T-helper 9 cell (primary cell): ENCODE data around the gene AKT3.

Experiments used
- DNase-seq: peaks from one replicate; pipeline ENCODE4 v3.0.0-alpha.2; 2020

The AKT3 gene

DNA sequence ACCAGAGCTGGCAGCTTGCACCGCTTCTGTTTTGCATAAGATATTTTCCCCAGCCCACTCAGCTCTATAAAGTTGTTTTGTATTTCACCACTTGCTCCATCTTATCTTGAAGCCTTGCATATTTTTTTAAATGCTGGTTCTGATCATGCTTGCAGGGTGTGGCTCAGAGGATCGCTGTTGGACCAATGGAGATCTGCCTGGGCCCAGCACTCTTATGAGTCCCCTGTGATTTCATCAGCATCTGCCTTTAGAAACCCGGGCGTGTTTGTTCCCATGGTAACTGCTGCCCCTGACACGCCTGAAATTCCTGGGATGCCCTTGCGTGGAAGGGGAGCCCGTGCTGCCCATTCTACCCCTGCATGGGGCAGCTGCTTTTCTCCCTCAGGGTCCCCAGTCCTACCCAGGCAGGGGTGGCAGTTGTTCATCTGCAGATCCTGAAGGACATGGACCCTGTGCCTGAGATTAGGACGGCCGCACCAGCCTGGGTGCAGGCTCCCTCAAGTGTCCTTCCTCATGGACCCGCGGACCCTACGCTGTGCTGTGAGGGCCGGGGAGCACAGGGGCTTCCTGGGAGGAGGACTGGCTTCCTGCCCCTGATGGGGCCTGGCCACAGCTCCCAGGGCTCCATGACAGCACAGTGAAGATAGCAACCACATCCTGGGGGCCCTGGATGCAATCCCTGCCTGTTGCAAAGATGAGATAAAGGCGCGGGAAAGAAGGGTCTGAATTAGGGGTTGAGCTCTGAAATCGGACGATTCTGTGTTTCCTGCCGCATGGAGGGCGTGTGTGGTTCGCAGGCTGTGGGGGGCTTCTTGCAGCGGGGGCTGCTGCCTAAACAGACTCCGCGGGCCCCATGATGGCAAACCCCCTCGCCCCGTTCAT is 367.7 kb downstream of the AKT3 start:
- DNase-seq: no peak

- no peak for DNase-seq
Measured at GRCh38 chr1:243481101-243481500, 368.9 kb downstream of the AKT3 start.

GRCh38 chr1:243477731-243478290 is 372.2 kb downstream of the AKT3 start:
- DNase-seq: no peak

- no peak for DNase-seq
Measured at GRCh38 chr1:243475966-243476365, 374.1 kb downstream of the AKT3 start.

DNA sequence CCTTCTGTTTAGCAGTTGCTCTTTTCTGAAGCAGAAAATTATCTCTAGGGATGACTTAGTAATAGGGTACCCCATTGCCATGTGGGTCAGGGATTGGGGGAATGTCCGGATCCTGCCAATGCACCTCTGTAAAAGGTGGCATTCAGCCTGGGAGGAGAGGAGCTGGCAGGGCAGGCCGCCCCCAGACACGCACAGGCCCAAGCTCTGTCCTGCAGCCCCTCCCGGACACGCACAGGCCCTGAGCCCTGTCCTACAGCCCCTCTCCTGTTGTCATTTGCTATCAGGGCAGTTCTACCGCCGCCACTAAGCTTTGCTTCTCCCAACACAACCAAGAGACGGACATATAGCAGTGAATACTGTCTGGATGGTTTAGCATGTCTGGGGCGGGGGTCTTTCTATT is 375.1 kb downstream of the AKT3 start:
- DNase-seq: no peak

DNA sequence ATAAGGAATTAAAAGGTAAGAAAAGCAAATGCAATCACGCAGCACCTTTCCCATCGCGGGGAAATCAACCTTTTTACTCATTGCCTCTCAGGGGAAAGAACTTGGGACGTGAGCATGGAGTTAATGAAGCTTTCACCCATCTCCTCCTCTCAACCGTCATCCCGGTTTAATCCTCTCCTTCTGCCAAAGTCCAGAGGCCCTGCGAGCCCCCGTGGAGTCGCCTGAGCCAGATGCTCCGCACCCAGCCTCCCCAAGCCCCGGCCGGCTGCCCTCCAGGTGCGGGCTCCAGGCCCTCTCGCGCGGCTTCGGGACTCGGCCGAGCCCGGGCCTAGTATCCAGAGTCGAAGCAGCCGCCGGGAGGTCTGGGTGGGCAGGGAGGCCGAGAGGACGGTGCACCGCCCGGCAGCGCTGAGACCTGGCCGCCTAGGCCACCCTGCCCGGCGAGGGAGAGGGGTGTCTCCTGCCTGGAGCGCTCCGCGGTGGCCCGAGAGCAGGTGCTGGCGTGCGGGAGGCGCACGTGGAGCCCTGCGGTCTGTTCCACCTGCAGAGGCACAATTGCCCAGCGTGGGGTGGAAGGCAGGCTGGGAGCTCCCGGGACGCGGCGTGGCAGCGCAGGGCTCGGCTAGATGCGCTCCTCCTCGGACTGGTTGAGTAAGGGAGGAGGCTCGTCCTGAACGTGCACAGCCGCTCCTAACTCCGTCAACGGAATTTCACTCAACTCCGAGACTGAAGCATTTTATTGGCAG is 375.7 kb downstream of the AKT3 start:
- no peak for DNase-seq

DNA sequence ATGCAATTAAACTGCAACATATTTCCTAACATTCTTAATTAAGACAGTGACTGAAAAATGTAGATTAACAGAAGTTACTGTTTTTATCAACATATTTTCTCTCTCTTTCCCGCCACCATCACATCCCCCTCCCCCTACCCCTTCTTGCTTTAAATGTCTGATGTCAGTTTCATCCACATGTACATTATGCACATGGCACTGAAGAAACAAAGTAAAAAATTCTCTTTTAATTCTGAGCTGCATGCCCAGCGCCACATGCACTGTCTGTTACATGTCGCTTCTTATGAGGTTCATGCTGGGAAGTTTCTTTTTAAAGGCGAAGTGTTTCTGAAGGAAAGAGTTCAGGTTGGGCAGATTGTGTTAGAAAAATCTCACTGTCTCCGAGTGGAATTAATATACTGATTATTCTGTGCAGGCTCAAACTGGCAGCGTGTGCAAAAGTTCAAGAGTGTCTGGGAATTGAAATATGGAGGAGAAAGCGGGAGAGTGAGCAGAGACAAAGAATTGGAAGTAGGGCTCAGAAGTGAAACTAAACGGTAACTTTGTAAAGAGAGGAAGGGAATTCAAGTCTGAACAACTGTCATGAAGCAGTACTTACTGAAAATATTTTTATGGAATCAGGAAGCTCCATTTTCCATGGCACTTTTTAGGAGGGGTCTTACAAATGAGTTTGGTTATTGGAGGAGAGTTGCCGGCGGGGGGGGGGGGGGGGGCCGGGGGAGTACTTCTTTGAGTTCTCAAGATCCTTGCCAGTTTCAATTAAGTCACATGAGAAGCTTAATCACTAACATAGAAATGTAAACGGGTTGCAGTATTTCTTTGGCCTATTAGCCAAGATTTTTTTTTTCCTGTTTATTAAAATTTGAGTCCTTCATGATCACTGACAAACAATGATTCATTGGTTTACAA is 376.6 kb downstream of the AKT3 start:
- DNase-seq: no peak

- DNase-seq: no peak
Measured at GRCh38 chr1:243471754-243472745, 378.0 kb downstream of the AKT3 start.

GRCh38 chr1:243471026-243471685 is 378.9 kb downstream of the AKT3 start:
- no peak for DNase-seq

GRCh38 chr1:243470502-243470901 is 379.5 kb downstream of the AKT3 start:
- no peak for DNase-seq

DNA sequence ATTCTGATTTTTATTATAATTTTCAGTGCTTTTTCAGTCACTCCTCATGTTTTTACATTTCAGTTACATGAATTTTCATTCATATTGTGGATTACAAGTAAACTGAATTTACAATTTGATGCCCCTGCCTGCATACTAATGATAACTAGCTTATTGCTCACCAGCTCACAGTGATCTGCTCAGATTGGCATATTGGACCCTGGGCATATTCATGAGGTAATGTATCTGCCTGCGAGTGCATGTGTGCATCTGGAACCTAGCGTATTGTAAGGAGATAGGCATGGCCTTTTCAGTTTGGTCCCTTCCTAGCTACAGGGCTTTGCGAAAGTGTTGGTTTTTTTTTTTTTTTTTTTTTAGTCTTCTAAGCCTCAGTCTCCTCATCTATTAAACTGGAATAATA is 380.5 kb downstream of the AKT3 start:
- DNase-seq: no peak

- DNase-seq: no peak
Measured at GRCh38 chr1:243465738-243466137, 384.3 kb downstream of the AKT3 start.

DNA sequence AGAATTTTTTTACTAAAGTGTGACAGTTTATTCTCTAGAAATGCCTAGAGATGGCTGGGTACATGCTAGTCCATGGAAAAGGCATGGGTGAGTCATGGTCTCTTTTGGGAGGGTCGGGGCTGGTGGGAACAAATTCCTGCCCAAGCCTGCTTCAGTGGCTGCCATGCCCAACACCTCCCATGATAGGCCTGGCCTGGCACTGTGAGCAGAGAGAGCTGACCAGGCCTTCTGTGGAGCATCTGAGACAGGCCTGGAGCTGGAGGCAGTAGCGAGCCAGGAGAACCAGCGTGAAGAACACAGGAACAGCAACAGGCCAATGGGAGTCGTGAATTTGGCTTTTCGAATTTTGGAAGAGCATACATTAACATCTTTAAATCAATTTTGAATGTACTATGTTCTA is 385.0 kb downstream of the AKT3 start:
- no peak for DNase-seq

DNA sequence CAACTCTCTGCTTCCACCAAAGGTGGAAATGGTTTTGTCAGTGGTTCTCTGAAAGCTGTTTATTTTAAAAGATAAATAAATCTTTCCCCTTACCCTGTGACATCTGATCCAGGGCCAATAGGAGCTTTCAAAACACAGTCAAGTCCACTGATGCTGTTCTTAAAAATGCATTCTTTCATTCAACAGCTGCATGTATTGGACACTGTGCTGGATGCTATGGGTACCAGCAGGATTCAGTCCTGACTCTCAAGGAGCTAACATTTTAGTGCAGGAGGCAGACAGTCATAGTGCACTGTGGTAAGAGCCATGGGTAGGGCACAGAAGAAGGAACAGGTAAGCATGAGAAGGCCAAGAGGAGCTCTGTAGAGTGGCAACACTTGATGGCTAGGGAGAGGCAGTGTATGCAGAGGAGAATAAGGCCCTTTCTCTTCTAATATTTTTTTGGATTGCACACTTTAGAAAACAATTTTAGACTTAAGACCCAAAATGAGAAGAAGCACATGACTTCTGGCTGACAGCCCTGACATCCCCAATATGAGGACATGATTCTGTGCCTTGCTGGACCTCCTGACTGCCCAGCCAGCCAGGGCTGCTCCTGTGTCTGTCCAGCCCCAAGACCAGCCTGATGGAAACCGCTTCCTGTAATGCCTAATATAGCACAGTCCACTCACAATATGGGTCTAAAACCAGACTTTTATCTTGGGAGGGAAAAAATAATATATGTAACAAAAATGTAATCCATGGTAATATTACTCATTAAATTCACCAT is 386.9 kb downstream of the AKT3 start:
- DNase-seq: no peak

DNA sequence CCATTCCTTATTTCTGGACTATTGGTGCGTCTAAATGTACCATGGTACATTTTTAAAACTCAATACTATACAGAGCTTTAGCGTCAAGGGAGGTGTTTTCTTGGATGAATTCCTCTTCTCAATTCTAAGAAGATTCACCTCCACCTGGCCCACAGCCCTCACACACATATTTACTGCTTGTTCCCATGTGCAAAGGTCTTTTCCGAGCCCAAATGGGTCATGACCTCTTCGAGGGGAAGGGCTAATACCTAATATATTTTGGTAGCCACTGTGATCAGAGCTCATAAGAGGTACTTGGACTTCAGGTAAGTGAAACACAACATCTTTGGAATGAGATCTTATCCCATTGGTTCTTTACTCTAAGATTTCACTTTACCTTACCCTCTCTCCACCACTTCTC is 388.3 kb downstream of the AKT3 start:
- no peak for DNase-seq

- DNase-seq: no peak
Measured at GRCh38 chr1:243459059-243459458, 391.0 kb downstream of the AKT3 start.

GRCh38 chr1:243457363-243457982 is 392.6 kb downstream of the AKT3 start:
- DNase-seq: no peak

DNA sequence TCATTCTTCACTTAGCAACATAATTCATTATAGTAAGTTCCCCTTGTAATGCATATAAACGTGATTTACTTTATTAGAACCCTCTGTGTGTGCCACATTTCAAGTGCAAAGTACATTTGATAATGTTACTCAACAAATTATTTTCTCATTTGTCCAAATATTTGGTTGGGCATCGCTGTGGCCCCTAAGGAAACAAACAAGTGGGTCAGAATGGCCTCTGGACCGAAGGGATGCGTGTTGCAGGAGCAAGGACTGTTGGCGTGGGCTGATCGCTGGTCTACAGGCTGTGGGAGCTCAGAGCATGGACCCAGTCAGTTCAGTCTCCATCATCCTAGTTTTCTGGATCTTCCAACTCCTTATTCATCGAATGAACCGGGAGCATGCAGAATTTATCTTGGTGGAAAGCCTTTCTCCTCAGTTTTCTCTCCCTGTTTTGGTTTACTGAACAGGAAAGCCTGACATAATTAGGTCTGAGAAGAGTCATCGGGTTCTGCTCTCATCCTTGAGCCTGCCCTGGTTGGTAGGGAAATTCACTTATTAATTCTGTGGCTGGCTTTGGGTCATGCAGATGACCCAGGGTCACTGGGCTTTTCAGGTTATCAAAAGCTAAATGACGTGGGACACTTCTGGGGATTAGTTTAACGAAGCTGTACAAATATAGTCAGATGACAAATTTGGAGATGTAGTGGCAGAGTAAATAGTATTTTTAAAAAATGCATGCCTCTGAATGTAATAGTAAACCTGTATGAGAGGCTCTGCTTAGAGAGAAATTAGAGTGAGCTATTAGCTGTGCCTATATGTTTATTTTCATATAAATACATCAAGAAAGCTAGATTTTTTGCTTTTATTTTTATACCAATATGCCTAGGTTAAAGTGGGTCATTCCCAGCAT is 394.0 kb downstream of the AKT3 start:
- no peak for DNase-seq
